GM18867 (cell line): ENCODE results near the gene STYXL2.

Source experiments
- ATAC-seq: cut with Tn5 transposase; IDR thresholded peaks from one replicate; pipeline ENCODE4 v1.9.1; 2021; ENCODE audit warnings: mild to moderate bottlenecking, moderate library complexity; ENCODE audit not compliant: unreplicated experiment

The STYXL2 gene

GRCh38 chr1:167077868-167078210 is 16.0 kb upstream of the STYXL2 start:
- ATAC-seq: no peak

- ATAC-seq: no peak
These were observed 12.2 kb upstream of the STYXL2 start for GRCh38 chr1:167081594-167082156.

DNA sequence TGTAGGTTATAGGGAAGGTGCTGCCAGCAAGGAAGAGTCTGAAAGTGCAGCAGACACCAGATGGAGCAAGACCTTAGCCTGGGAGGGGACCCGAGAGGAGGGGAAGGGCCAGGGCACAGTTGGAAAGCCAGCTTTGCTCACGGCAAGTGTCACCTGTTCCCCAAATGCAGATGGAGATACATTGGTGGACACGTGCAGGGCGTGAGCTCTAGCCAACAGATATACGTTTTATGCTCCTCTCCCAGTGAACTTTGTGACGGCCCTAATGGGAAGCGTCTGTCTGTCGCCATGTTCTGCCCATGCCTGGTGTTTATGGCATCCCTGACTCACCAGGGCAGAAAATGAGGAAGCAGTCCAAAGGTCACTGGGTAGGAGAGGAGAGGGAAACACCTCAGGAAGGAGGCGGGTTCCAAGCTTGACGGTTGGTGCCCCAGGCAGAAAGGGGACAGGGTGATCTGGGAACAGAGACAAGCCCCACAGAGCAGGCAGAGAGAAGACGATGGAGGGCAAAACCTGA is 11.3 kb upstream of the STYXL2 start:
- ATAC-seq: no peak

DNA sequence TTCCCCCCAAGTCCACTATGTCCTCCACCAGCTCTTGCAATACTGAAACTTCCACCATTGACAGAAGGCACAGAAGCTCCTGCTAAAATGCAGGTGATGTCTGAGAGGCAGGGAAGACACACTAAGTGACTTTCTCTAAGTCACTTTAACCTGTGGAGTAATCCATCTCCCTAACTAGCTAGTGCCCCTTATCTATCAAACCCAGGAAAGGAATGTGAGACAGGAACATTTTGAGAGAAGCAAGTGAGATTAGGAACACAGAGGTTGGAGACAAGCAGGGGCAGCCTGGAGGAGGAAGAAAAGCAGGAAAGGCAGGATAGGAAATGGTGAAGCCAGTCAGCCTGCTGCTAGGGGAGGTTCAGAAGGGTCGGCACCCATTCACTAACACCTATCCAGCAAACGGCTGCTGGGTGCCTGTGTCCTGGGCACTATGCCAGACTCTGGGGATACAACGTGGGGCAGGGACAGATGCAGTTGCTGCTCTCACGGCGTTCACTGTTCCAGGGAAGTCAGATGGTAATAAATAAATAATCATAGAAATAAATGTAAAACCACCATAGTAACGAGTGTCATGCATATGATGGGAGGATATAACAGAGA is 10.7 kb upstream of the STYXL2 start:
- no peak for ATAC-seq

DNA sequence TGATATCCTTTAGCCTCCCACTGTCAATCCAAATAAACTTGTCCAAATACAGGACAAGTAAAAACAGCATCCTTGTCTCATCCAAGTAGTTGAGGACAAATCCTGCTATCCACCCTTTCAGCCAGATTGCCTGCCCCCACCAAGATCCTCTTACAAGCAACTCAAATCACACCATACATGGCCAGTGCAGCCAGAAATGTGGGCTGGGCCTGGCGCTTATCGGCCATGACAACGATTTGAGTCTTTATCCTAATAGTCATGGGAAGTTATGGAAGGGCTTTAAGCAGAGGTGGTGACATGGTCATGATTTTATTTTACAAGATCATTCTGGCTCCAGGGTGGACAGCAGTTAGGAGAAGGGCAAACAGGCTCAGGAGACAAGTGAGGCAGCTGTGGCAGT is 10.0 kb upstream of the STYXL2 start:
- no peak for ATAC-seq

GRCh38 chr1:167084757-167085156 is 9.1 kb upstream of the STYXL2 start:
- no peak for ATAC-seq

DNA sequence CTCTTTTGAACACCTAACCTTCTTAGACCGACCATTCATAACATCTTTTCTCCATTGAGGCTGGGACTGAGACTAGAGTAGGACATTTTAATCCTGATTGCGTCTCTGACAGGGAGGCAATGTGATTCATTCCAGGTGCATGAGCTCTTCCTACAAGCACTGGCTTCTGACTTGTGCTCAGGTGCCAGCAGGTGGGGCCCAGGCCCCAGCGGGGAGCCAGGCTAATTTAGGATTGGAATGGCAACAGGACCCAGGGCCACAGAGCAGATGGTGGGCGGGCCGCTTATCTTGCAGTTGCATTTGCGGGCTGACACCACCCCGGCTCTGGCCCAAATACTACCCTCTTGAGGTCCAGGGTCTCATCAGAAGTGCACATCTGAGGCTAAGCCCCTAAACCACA is 7.8 kb upstream of the STYXL2 start:
- no peak for ATAC-seq

DNA sequence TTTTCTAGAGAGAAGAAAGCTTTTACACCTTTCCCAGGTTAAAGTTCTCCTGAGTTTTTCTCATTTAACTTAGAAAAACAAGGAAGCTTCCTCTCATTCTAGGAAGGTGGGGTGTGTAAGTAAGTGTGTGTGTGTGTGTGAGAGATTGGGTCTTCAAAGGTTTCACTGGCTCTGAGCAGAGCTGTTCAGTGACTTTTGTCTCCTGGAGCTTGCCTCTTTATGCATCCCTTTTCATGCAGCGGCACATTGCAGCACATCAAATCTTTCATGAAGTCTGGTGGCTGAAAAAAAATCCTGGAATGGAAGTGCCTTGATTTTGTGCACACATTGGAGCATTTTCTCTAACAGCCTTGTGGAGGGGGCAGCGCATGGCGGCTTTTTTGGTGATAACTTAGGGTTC is 7.1 kb upstream of the STYXL2 start:
- no peak for ATAC-seq

GRCh38 chr1:167088746-167089417 is 5.0 kb upstream of the STYXL2 start:
- ATAC-seq: no peak

GRCh38 chr1:167089939-167090313 is 3.9 kb upstream of the STYXL2 start:
- ATAC-seq: peak; percentile 5

DNA sequence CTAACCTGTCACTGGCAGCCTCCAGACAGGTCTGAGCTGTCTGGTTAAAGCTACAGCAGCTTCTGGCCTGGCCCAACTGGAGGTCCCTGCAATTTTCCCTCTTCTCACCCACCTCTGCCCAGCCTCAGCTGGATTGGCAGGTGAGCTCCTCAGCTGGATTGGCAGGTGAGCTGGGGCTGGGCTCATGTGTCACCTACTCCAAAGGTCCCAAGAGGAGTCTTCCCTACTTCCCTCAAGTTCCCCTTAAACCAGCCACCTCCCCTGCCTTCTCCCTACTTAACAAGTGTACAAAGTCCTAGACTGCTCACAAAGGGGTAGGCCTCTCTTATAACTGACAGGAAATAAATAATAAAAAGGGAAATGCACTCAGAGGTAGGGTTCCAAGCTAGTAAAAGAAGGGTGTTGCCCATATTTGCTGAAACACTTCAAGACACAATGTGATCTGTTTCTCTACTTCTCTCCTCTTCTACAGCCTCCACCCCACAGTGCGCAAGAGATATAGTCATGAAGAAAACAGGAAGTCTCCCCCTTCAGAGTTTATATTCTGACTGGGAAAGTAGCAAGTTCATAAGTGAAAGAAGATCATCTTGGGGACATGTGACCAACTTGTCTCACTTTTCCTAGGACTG is 3.4 kb upstream of the STYXL2 start, which contains the start of gene GPA33:
TSS of gene GPA33 (minus strand) at position 64 of the 629 bp plus-strand sequence. CDS start 90 bp downstream, outside the sequence.
- peak; percentile 47 for ATAC-seq

DNA sequence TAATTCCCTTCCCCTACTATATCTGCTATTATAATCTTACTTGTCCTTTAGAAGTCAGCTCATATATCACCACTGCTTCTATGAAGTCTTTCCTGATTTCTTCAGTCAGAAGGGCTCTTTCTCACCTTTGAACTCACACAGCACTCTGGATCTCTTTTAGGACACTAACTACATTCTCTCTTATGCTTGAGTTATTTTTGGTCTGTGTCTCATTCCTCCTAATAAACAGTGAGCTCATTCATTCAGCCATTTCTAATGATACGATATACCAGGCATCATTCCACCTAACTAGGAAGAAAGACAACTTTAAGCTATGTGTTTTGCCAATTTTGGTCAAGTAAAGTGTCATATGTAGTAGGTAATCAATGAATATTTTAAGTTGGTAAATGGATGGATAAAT is 1.2 kb upstream of the STYXL2 start:
- no peak for ATAC-seq

DNA sequence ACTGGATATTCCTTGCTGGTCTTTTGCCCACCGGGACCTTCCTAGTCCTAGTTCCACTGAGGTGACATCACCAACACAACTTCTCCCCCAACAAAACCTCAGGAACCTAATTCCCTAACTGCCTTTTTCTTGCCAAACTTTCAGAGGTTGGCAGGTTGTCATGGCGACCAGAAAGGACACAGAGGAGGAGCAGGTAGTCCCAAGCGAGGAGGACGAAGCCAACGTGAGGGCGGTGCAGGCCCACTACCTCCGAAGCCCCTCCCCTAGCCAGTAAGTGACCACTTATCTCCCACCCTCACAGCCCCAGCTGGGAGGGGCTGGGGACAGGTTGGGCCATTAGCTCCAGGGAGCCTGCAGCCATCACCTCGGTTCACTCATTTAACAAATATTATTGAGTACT is 815 bp downstream of the STYXL2 start:
- ATAC-seq: no peak

DNA sequence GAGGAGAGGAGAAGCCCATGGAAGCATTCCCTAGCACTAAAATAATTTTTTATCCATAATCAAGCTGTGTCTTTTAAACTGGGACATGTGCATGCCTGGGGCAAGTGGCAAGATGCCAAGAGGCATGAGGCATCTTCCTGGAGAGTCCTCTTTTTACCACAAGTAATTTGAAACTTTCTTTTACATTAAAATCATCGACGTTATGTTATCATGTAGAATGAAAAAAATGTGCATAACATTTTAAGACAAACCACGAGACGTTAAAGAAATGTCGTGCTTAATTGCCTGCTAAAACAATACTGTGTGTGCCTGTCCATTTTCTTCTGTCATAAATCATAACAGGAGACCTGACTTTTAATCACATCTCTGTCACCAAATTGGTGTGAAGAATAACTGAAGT is 1.5 kb downstream of the STYXL2 start:
- ATAC-seq: no peak

DNA sequence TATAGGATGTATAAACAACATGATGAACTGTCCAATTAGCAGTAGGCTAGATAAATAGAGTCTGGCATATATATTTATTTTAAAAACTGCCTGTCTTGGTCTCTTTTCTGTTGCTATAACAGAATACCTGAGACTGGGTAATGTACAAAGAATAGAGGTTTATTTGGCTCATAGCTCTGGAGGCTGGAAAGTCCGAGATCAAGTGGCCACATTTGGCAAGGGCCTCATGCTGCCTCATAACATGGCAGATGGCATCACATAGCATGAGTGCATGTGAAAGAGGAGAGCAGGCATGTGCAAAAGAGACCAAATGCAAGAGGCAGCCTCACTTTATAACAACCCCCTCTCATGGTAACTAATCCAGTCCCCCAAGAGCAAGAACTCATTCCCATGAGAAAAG is 6.0 kb downstream of the STYXL2 start:
- no peak for ATAC-seq

DNA sequence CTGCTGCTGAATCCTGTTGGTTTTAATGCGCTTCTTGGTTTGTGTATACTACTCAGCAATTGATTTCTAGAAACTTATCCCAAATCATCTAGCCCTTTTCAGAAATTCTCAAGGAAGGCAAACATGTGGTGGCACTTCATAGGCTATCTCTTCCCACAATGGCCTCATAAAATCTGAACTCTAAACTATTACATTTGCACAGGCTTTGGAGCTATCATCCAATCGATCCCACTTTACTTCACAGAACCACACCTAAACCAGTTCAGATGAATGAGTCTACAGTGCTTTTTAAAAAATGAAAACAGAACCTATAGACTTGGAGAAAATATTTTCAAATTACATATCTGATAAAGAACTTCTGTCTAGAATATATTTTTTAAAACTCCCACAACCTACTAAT is 6.9 kb downstream of the STYXL2 start:
- ATAC-seq: no peak

GRCh38 chr1:167101754-167102153 is 7.9 kb downstream of the STYXL2 start:
- ATAC-seq: no peak

GRCh38 chr1:167102906-167103573 is 9.2 kb downstream of the STYXL2 start:
- ATAC-seq: no peak

DNA sequence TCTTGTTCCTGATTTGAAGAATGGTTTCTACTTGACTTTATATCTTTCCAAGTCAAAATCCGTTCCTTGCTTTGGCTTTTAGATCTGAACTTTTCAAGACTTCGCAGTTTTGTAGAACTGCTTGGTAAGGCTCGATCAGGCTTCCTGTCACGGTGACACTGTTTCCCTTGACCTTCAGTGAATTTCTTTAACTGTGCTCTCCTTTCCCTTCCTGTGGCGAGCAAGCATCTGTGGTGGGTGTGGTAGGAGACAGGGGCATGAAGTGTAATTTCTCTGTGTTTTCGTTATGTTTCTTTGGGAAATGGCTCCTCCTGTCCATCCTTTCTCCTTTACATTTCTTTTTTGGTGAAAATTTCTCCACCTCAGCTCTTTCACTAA is 10.4 kb downstream of the STYXL2 start:
- ATAC-seq: no peak

- ATAC-seq: no peak
These were observed 11.6 kb downstream of the STYXL2 start for GRCh38 chr1:167105271-167106118.

GRCh38 chr1:167106119-167106461 is 12.2 kb downstream of the STYXL2 start:
- no peak for ATAC-seq
